Embryonic facial prominence (tissue), 1 donor: Measurements from ENCODE around the gene CDT1.

Experiments
- DNase-seq: peaks from one replicate; pipeline ENCODE4 v3.0.0-alpha.2; 2016; ENCODE audit errors: extremely low spot score

Gene CDT1

GRCh38 chr16:88803264-88803987 lies at the start of gene CDT1:
TSS of gene CDT1 (plus strand) at chr16:88803789. CDS start at chr16:88803832, 43 bp downstream.
- DNase-seq: peak; percentile 67

- no peak for DNase-seq
These were observed 49.3 kb upstream of the CDT1 start for GRCh38 chr16:88754109-88754911.

GRCh38 chr16:88754912-88755744 lies 48.5 kb upstream of the CDT1 start:
- no peak for DNase-seq

- DNase-seq: no peak
These were observed 47.7 kb upstream of the CDT1 start for GRCh38 chr16:88755745-88756443.

- DNase-seq: no peak
These were observed 45.2 kb upstream of the CDT1 start for GRCh38 chr16:88758227-88758943.

- no peak for DNase-seq
These were observed 44.7 kb upstream of the CDT1 start for GRCh38 chr16:88758944-88759244.

- DNase-seq: no peak
These were observed 44.2 kb upstream of the CDT1 start for GRCh38 chr16:88759245-88759975.

GRCh38 chr16:88759976-88760350 lies 43.6 kb upstream of the CDT1 start:
- no peak for DNase-seq

GRCh38 chr16:88760424-88761142 lies 43.0 kb upstream of the CDT1 start:
- no peak for DNase-seq

- DNase-seq: no peak
These were observed 42.5 kb upstream of the CDT1 start for GRCh38 chr16:88761143-88761534.

- no peak for DNase-seq
These were observed 41.8 kb upstream of the CDT1 start for GRCh38 chr16:88761830-88762229.

- DNase-seq: no peak
These were observed 41.2 kb upstream of the CDT1 start for GRCh38 chr16:88762258-88762870.

- no peak for DNase-seq
These were observed 40.6 kb upstream of the CDT1 start for GRCh38 chr16:88762941-88763340.

GRCh38 chr16:88763502-88764053 lies 40.0 kb upstream of the CDT1 start:
- no peak for DNase-seq

- no peak for DNase-seq
These were observed 39.5 kb upstream of the CDT1 start for GRCh38 chr16:88764080-88764479.

- no peak for DNase-seq
These were observed 38.7 kb upstream of the CDT1 start for GRCh38 chr16:88764913-88765349.

- no peak for DNase-seq
These were observed 36.6 kb upstream of the CDT1 start for GRCh38 chr16:88766975-88767374.

GRCh38 chr16:88767546-88768070 lies 36.0 kb upstream of the CDT1 start:
- no peak for DNase-seq
